Measurements from ENCODE around the gene TIMP3. TPM values are rescaled to one million over a fixed set of nuclear protein-coding genes. Genes with fewer than 3 reads are reported as not detected.

The TIMP3 gene
- polyA plus RNA-seq, 1 donor (not counting 4 experiments of a cell fraction or from before 2014, with no cell fraction given), result 34.3 TPM

- Histone ChIP-seq H3K9me3 (ENCODE audit: control insufficient read depth, low read depth, low read length) (no peaks in the 10 kb centered on the region), H3K4me1 (ENCODE audit: control insufficient read depth, extremely low read depth, insufficient read depth, low read length) (peaks cover 3% of the 10 kb centered on the region), H3K27me3 (ENCODE audit: control insufficient read depth, extremely low read depth, insufficient read depth, low read length) (no peaks in the 10 kb centered on the region), H3K4me3 (ENCODE audit: control insufficient read depth in 2 of 3, extremely low read depth in 1 of 3, insufficient read depth in 2 of 3, low read depth in 1 of 3, low read length in 3 of 3) (no peak overlapping the region), H3K79me2 (ENCODE audit: control insufficient read depth, insufficient read depth, low read length) (no peaks in the 10 kb centered on the region), H3K4me2 (ENCODE audit: control insufficient read depth, extremely low read depth, insufficient read depth, low read depth, low read length) (no peak overlapping the region), H2AFZ (ENCODE audit: control insufficient read depth, low read length) (no peak overlapping the region), H3K27ac (ENCODE audit: control insufficient read depth, insufficient read depth, low read length) (no peak overlapping the region), H3K9ac (ENCODE audit: control insufficient read depth, extremely low read depth, insufficient read depth, low read length) (no peak overlapping the region), H4K20me1 (ENCODE audit: control insufficient read depth, extremely low read depth, insufficient read depth, low read length) (peaks cover 19% of the 10 kb centered on the region), H3K9me1 (ENCODE audit: control insufficient read depth, extremely low read depth, insufficient read depth, low read length) (no peaks in the 10 kb centered on the region), H3K36me3 (ENCODE audit: control insufficient read depth in 2 of 2, extremely low read depth in 1 of 2, insufficient read depth in 2 of 2, low read length in 2 of 2) (peaks cover 0 to 1% of the 10 kb centered on the region in 2 experiments)
- FAIRE-seq (no peak), DNase-seq (ENCODE audit: low read depth, low spot score) (no peak)
- no peak for TF ChIP-seq EZH2 (IDR thresholded peaks at IDR 0.05; ENCODE audit: low read length)
- dilution Hi-C loops (cut with MboI; ENCODE audit: extremely low pct_ligation_motif_present, low sequenced_read_pairs), result no loop called here
Observed at GRCh38 chr22:32839831-32840584, 38.5 kb downstream of the TIMP3 start.

- Histone ChIP-seq H3K4me2 (ENCODE audit: control insufficient read depth, extremely low read depth, insufficient read depth, low read depth, low read length) (no peak overlapping the region), H3K27ac (ENCODE audit: control insufficient read depth, insufficient read depth, low read length) (no peak overlapping the region), H3K9me1 (ENCODE audit: control insufficient read depth, extremely low read depth, insufficient read depth, low read length) (no peaks in the 10 kb centered on the region), H3K9ac (ENCODE audit: control insufficient read depth, extremely low read depth, insufficient read depth, low read length) (no peak overlapping the region), H3K79me2 (ENCODE audit: control insufficient read depth, insufficient read depth, low read length) (no peaks in the 10 kb centered on the region), H3K9me3 (ENCODE audit: control insufficient read depth, low read depth, low read length) (no peaks in the 10 kb centered on the region), H3K27me3 (ENCODE audit: control insufficient read depth, extremely low read depth, insufficient read depth, low read length) (no peaks in the 10 kb centered on the region), H4K20me1 (ENCODE audit: control insufficient read depth, extremely low read depth, insufficient read depth, low read length) (peaks cover 19% of the 10 kb centered on the region), H3K4me3 (ENCODE audit: control insufficient read depth in 2 of 3, extremely low read depth in 1 of 3, insufficient read depth in 2 of 3, low read depth in 1 of 3, low read length in 3 of 3) (no peak overlapping the region), H3K36me3 (ENCODE audit: control insufficient read depth in 2 of 2, extremely low read depth in 1 of 2, insufficient read depth in 2 of 2, low read length in 2 of 2) (peaks cover 0 to 1% of the 10 kb centered on the region in 2 experiments), H3K4me1 (ENCODE audit: control insufficient read depth, extremely low read depth, insufficient read depth, low read length) (peaks cover 3% of the 10 kb centered on the region), H2AFZ (ENCODE audit: control insufficient read depth, low read length) (no peak overlapping the region)
- DNase-seq (ENCODE audit: low read depth, low spot score), result no peak
- FAIRE-seq, result no peak
- dilution Hi-C loops (cut with MboI; ENCODE audit: extremely low pct_ligation_motif_present, low sequenced_read_pairs), result no loop called here
- TF ChIP-seq CTCF (optimal IDR thresholded peaks at IDR 0.05 in 1 of 3, IDR thresholded peaks at IDR 0.05 in 1 of 3, conservative IDR thresholded peaks at IDR 0.05 in 1 of 3; ENCODE audit: extremely low read depth in 1 of 3, insufficient read depth in 2 of 3, low read length in 3 of 3) (no peak), EZH2 (IDR thresholded peaks at IDR 0.05; ENCODE audit: low read length) (no peak)
Observed at GRCh38 chr22:32841175-32841574, 39.7 kb downstream of the TIMP3 start.
